Limb (tissue), 2 donors: ENCODE measurements around the gene TRPV3.

Experiments used
- DNase-seq, 2 donors: peaks; one replicate each; pipeline ENCODE4 v3.0.0-alpha.2; 2016; ENCODE audit errors: extremely low spot score in 2 of 2

TRPV3 gene

DNA sequence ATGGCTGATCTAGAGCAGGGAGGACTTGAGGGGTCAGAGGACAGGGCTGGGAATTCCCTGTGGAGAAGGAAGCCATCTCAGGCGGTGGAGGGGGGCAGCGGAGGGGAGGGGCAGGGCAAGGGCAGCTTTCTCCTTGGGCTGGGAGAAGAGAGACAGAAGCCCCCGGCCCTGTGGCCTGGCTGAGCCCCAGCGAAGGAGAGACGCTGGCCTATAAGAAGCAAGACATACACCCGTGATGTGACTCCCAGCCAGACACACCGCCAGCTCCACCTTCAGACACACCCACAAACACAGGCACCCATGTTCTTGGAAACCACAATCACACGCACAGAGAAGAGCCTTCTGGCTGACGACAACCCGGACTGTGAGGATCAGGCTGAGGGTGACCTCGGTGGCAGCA is 10.0 kb downstream of the TRPV3 start:
- no peak for DNase-seq

DNA sequence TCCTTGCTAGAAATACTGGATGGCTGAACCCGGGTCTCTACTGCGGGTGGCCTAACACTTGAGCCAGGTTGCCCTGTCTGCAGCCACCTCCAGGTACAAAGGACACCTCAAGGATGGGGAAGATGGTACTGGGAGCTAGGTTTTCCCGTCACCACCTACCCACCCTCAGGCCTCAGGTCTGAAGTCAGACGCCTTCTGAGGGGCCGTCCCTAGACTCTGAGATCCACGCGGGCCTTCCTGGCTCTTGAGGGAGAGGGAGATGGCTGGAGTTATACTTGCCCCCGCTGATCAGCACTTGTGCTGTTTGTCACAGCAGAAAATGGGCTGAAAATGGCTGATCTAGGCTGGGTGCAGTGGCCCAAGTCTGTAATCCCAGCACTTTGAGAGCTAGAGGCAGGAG is 10.6 kb downstream of the TRPV3 start:
- DNase-seq = no peak

DNA sequence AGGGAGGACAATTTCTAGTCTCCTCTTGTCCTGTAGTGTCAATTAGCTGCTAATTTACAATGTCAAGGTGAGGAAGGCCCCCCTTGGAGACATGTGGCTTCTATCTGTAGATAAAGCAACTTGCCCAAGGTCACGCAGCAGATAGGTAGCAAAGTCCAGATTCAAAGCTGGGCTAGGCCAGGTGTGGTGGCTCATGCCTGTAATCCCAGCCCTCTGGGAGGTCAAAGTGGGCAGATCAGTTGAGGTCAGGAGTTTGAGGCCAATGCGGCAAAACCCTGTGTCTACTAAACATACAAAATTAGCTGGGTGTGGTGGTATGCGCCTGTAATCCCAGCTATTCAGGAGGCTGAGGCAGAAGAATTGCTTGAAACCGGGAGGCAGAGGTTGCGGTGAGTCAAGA is 11.1 kb downstream of the TRPV3 start:
- DNase-seq = no peak

DNA sequence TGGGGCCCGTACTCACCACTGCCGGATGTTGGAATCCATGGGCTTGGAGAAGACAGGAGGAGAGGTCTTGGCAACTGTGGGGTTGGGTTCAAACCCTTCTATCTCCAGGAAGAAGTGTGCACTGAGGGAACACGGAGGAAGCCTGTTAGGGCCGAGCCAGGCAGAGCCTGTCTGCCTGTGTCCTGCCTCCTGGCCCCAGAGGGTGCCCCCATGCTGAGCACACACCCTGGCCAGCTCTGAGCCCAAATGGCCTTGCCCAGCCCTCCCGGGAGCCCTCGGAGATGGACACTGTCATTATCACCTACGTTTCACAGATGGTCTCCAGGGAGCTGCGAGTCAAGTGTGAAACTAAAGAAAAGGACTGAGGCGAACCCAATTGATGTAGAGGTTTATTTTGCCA is 12.5 kb downstream of the TRPV3 start:
- no peak for DNase-seq

DNA sequence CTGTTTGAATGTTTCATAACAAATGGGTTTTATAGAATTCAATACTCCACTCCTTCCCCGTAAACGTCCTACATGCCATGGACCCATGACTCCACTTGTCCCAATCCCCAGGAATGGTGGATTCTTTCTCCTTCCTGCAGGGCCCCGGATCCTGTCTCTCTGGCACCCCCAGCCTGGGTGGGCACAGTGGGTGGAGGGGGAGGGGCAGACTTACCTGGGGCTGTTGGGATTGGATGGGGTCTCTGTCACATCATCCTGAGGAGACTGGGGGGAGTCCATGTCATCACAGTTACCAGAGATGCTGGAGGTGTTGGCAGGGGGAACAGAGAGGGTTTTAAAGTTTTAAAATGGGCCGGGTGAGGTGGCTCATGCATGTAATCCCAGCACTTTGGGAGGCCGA is 13.2 kb downstream of the TRPV3 start:
- no peak for DNase-seq

DNA sequence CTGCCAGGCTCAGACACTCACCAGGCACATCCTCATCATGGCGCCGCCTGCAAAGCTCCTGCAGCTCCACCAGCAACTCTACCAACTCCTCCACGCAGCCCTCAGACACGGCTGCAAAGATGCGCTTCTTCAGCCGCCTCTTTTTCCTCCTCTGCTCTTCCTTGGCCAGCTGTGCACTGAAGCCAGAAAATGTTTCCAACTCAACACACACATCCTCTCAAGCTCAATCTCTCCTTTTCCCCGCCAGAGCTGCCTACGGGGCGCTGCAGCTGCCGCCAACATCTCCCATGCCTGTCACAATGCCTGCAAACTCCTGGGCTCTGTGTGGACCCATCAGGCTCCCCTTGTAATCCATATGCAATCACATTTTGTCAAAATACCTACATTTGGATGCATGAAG is 14.2 kb downstream of the TRPV3 start:
- DNase-seq = no peak

DNA sequence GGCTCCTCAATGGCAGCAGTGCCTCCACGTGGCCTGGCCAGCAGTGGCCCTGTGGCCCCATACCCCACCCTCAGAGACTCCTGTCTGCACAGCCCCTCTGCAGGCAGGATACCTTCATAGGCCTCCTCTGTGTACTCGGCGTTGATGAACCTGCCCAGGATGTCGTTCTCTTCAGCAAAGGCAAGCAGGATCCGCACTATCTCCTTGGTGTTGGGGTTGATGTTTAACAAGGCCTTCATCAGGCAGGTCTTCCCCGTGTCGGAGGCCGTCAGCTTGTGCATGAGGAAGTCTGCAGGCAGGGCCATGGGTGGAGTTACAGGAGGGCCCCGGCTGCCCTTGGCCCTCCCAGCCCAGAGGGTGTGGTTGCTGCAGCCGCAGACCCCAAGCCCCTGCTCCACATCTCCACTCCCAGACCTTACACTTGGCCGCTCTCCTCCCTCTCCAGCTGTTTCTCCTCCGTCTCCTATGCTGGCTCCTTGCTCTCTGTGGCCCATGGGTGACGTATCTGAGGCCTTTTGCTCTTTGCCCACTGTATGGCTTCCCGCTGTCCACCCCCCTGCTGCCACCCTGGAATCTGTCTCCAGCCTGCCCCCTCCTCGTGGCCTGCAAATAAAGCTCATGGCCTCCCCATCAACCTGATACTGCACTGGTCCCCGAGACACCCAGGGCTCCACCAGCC is 15.1 kb downstream of the TRPV3 start:
- no peak for DNase-seq

DNA sequence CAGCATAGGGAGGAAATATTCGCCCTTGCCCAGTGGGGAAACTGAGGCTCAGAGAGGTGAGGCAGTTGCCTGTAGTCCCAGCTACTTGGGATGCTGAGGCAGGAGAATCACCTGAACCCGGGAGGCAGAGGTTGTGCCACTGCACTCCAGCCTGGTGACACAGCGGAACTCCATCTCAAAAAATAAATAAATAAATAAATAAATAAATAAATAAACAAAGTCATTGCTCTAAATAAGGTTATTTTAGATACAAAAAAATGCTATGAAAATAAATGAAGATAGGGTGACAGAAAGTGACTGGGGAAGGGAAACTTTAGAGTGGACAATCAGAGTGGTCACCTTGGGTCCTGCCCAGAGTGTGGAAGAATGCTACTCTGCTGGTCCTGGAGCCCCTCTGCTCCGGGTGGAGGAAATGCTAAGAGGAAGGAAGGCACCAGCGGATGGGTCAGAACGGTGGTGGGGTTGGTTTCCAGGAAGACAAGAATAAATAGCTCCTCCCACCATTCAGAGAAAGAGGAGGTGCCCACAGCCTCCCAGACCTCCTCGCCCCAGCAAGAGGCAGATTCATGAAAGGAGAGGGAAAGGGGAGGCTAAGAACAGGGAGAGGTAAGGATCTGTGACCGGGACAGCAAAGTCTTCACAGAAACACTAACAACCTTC is 17.6 kb downstream of the TRPV3 start:
- no peak for DNase-seq

DNA sequence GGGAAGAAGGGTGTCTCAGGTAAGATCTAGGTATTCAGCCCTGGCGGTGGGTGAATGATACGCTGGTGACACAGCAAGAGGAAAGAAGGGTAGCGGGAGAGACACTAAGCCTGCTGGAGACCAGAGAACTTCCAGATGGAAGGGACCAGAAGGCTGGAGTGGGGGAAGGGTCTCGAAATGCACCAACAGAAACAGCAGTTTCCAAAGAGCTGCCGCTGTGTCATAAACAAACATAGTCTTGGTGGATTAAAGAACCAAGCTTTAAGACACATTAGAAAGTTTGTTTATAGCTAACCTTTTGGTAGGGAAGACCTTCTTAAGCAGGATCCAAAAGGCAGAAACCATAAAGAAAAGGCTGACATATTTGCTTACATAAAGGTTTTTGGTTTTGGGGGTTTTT is 20.9 kb downstream of the TRPV3 start:
- DNase-seq = no peak

DNA sequence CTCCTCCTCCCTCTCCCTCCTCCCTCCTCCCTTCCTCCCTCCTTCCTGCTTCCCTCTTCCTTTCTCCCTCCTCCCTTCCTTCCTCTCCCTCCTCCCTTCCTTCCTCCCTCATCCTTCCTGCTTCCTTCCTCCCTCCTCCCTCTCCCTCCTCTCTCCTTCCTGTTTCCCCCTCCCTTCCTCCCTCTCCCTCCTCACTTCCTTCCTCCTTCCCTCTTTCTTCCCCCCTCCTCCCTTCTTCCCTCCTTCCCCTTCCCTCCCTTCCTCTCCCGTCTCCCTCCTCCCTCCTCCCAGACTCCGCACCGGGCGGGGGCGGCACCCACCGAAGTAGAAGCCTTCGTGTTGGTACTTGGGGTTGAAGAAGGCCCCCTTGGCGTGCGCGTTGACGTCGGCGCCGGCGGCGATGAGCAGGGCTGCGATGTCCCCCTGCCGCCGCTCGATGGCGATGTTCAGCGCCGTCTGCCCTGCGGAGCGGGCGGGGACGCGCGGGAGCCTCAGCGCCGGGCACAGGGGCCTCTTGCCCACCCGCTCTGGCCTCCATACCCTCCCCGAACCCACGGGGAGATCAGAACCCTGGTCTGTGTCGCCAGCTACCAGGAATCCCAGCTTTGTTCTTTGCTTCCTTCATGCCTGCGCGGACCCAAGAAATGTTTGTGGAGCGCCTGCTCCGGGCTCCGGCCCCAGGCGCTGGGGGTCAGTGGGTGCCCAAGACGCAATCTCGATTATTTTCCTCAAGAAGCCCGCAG is 22.2 kb downstream of the TRPV3 start:
- DNase-seq = peak; percentile 68 to 87

DNA sequence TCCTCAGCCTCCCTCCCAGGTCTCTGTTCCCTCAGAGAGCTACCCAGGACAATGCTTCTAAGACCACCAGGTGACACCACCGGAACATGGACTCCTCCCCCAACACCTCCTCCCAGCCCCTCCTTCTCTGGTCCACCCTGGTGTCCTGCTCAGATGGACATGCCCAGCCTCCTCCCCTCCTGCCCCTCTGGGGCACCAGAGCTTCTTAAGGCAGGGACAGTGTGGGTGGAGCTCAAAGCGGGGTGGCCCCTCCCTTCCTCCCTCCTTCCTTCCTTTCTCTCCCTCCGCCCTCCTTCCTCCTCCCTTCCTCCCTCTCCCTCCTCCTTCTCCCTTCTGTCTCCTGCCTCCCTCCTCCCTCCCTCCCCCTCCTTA is 22.7 kb downstream of the TRPV3 start:
- DNase-seq = peak in 1 of 2 donors; percentile 42

DNA sequence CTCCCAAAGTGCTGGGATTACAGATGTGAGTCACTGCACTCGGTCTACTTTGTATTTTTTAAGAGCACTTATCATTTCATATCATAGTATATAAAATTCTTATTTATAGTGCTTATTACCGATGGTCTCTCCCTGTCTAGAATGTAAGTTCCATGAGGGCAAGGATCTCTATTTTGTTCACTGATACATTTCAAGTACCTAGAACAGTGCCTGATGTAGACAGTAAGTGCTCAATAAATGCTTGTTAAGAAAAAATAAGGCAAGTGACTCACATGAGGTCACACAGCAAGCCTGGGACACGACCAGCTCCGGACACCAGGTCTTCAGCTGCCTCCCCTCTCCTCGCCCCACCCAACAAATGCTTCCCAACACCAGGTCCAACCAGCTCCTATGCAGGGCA is 23.9 kb downstream of the TRPV3 start:
- no peak for DNase-seq

DNA sequence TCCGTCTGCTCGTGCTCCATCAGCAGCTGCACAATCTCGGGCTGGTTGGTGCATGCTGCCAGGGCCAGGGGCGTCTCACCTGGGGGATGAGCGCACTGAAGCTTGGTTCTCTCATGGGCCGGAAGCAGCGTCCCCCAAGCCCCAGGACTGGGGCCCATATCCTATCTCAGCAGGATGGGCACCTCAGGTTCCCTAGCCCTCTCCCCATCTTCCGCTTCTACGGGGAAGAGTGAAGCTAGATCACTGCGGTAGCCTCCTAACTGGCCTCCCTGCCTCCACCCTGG is 24.8 kb downstream of the TRPV3 start:
- no peak for DNase-seq

DNA sequence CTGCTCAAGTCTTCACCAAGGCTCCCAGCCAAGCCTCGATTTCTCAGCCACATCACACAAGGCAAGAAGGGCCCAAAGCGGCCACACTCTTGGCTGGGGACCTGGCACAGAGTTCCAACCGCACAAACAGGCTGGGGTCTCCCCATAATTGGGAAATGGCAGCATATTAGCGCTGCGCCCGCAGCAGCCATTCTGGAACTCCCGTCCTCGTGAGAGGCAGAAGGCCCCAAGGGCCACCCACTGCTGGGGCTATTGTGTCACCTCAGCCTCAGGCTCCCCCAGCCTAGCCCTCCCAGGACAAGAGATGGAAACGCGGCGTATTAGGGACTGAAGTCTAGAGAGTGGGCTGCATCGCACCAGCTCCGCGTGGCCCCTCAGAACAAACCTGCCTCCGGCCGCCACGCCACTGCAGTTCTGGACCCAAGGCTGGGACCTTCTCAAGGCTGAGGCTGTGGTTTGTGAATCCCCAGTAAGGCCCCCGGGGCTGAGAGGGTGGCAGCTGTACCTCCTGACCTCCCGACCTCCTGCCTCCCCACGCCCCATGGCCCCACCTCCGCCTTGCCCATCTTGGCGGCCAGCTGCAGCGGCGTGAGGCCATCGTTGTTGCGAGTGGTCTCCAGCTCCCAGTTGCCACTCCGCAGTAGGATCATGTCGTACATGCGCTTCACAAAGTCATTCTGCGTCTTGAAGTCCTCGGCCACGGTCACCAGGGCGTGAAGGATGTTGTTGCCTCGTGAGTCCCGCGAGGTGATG is 25.3 kb downstream of the TRPV3 start:
- no peak for DNase-seq

DNA sequence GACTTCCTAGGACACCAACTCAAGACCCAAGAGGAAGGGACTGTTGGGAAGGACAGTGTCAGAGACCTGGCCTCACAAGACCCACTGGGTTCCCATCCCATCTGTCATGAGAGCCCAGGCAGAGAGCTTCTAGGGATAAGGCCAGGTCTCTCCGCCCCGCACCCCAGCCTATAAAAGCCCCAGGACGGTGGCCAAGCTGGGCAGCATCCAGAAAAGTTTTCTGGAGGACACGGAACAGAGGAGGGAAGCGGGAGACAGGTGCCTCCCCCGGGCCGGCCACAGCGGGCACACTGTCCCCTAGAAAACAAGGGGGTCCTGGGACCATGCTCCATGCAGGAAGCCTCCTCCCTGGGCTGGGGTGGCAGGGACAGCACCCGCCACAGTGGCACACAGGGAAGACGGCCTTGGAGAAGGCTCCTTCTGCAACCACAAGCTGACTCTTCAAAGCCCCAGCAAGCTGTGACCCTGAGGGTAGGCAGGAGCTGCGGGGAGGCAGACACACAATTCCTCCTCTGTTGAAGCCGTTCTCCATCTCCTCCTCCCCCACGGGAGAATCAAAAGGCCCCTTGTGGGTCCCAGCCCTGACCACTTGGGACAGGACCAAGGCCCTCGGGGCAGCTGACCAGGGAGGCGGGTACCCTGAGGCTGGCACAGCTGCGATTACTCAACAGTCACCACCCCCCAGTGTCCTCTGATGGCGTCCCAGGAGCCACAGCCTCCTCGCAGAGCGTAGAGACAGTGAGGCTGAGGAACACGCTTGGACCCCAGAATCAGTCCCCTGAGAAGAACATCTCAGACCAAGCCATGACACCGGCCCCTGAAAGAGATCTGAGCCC is 26.1 kb downstream of the TRPV3 start:
- peak in 1 of 2 donors; percentile 55 for DNase-seq

DNA sequence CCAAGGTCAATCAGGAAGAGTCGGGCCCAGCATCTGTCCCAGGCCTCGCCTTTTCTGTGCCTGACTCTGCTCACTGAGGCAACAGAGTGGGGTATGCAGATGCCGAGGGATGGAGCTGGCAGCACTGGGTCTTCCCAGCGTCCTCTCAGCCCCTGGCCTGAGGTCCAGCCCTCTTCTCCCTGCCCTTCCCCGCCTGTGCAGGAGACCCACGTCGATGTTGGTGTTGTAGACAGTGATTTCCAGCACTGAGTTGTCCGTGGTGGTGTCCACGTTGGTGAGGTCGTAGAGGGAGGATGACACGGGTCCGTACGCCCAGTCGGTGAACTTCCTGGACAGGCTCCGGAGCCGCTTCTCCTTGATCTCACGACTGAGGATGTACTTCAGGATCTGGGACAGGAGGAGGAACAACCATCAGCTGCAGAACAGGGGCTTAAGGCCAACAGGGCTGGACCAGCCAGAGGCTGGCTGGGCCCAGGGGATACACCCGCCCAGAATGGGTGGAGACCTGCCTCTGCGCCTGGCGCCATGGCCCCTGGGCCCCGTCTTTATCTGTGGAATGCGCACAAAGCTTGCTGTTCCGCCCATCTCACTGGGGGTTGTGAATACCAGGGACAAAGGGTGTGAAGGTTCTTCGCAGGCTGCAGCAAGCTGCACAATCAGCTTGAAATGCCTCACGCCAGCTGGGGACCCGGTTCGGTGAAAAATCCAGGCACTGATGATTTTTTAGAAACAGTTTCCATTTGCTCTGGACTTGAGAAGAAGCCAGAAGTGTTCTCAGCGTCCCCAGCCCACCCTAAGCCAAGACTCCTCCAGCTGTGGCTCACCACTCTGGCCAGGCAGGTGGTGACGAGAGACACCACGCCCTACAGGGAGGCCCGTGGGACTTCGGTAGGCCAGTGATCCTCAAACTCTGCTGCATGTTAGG is 27.5 kb downstream of the TRPV3 start:
- DNase-seq = peak; percentile 53 to 74

DNA sequence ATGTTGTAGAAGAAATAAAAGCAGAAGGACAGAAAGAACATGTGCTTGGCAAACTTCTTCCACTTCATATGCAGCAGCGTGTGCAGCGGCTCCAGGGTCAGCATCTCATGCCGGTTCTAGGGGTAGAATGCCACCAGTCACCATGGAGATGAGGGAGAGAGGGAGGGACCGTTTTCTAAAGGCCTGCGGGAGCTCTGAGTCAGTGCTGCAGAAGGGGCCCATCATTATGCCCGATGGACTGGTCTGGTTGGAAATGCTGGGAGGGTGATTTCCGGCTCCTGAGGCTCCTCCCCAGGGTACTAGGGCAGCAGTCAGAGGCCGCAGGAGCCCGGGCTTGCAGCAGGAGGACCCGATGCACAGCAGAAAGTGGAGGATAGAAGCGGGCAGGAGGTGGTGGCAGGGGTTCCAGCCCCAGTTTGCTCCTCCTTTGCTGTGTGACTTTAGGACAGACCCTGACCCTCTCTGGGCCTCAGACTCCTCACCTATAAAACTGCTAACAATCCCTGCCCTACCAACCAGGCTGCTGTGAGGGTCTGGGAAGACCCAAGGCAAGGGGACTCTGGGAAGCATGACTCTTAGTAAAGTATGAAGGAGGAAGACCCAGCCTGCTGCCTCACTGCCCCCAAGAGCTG is 28.6 kb downstream of the TRPV3 start:
- no peak for DNase-seq

DNA sequence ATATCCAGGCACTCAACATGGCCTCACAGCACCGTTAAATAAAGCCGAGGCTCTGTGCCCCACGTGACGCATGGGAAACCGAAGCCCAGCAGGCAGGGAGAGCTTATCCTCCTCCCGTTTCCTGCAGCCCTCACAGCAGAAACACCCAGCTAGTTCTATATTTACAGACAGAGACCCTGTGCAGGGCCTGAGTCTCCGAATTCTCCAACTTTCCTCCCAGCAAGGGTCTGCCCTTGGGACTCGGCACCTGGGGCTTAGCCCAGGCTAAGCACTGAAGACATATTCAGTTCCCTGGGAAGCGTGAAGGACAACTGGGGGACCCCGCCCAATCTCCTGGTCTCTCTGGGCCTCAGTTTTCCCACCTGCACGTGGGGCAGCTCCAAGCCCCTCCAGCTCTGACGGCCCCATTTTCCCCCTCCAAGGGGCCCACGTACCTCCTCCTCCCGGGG is 29.2 kb downstream of the TRPV3 start:
- DNase-seq = no peak

DNA sequence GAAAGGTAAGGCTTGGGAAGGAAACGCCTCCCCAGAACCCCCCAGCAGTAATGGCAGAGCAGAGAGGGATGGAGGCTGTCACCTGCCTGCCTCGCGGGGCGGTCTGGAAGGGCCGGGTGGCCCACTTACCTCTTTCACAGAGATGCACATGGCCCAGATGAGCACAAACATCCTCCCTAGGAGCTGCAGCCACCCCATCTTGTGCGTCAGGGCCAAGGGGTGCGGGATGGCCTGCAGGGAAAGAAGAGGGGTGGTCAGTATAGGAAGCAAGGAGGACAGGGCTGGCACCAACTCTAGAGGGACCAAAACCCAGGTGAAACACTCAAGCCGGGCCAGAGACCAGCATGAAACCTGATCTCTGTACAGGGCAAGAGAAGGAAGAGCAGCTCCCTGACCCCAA is 29.7 kb downstream of the TRPV3 start:
- DNase-seq = no peak

DNA sequence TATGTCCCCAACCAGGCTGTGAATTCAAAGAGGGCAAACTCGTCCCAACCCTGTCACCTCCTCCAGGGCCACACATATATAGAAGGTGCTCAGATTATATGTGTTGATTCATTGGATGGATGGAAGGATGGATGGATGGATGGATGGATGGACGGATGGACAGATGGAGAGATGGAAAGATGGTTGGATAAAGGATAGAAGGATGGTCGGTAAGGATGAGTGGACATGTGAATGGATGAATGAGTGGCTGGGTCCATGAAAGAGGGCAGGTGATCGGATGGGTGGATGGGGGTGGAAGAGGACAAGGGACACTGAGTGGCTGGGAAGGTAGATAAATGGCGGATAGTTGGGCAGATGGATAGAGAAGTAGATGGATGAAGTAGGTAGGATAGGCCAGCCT is 30.1 kb downstream of the TRPV3 start:
- DNase-seq = no peak
